ENCODE data around the gene LYRM4.

LYRM4 gene

DNA sequence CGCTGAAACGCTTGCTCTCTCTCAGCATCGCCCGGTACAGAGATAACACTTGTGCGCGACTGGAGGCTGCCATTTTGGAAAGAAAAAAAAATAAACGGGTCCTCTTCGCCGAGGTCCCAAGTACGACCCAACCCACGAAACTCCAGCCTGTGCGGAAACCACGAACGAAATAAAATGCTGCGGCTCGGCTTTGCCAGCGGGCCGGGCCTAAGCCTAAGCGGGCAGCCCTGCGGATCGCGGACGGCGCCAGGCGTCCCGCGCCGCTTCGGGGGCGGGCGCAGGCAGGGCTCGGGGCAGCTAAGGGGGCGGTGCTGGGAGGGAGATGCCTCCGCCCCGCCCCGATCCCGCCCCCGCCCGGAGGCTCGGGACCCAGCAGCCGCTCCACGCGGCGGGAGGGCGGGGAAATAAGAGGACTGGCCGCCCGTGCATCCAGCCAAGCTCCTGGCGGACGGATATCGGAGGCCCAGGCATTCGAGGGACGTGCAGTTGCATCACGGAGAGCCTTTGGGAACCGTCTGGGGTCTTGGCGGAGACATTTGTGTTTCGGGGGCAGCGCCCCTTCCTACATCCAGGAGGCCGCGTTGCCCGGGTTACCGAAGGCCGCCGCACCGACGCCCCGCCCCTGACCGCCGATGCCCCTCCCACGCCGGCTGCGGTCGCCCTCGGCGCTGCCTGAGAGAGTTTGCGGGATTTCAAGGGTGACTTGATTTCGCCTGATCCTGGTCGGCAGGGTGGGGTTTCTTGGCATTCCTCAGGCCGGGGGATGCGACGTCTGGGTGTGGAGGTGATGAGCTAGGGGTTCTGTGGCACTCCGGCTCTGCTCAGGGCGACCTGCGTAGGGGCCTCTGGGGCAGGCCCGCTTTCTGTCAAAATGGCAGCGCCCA is at the start of gene LYRM4, which contains the start of gene FARS2:
LYRM4 (minus strand) TSS at position 290 of the 884 bp plus-strand sequence; CDS start at position 73, 217 bp downstream.
FARS2 (plus strand) TSS at position 853 of the 884 bp plus-strand sequence.
- peak; percentile 86 for DNase-seq (ENCODE audit: low read depth)
- TF ChIP-seq, protein P1, sequence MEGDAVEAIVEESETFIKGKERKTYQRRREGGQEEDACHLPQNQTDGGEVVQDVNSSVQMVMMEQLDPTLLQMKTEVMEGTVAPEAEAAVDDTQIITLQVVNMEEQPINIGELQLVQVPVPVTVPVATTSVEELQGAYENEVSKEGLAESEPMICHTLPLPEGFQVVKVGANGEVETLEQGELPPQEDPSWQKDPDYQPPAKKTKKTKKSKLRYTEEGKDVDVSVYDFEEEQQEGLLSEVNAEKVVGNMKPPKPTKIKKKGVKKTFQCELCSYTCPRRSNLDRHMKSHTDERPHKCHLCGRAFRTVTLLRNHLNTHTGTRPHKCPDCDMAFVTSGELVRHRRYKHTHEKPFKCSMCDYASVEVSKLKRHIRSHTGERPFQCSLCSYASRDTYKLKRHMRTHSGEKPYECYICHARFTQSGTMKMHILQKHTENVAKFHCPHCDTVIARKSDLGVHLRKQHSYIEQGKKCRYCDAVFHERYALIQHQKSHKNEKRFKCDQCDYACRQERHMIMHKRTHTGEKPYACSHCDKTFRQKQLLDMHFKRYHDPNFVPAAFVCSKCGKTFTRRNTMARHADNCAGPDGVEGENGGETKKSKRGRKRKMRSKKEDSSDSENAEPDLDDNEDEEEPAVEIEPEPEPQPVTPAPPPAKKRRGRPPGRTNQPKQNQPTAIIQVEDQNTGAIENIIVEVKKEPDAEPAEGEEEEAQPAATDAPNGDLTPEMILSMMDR (conservative IDR thresholded peaks at IDR 0.05; ENCODE audit: low read length): no peak

DNA sequence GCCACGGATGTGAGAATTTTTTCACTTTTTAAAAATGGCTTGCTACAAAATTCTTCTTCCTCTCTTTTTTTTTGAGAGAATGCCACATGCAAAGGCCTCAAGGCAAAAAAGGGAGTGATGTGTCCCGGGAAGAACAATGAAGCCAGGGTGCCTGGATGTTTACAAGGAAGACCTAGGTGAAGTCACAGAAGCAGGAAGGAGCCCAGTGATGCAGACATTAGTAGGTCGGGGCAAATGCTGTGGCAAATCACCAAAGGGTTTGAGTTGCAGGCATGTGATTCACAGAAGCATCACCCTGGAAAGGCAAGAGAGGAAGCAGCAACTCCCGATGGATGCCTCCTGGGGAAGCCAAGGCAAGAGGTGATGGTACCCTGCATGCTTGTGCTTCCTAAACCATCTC is 47.3 kb upstream of the LYRM4 start:
- no peak overlapping the region for H3K4me3 ChIP-seq (ENCODE audit: low read length)
- DNase-seq (ENCODE audit: low read depth): no peak
- TF ChIP-seq, protein P1 (conservative IDR thresholded peaks at IDR 0.05; ENCODE audit: low read length): no peak

More for the DNA sequence above, at the start of gene LYRM4, which contains the start of gene FARS2:
- H3K4me3 ChIP-seq (ENCODE audit: low read length): peak within 1 kb of the TSS; percentile 91

DNA sequence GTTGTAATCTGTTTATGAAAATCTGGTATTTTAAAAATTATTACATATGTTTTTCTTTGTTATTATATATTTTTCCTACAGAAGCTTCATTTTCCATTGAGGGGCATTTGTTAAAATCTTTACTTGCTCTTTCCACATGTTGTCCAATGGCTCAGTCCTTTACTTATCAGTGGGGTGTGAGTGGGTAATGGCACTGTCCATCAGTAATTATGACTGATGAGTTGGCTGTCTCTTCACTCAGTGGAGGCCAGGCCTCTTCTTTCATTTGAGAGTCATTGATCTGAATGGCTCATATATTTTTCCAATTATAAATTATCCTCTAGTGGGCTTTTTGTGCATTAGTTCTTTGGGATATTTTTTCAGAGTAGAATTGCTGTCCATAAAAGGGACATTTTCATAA is 46.3 kb upstream of the LYRM4 start:
- no peak for DNase-seq (ENCODE audit: low read depth)
- H3K4me3 ChIP-seq (ENCODE audit: low read length): no peak overlapping the region
- TF ChIP-seq, protein P1 (conservative IDR thresholded peaks at IDR 0.05; ENCODE audit: low read length): no peak

DNA sequence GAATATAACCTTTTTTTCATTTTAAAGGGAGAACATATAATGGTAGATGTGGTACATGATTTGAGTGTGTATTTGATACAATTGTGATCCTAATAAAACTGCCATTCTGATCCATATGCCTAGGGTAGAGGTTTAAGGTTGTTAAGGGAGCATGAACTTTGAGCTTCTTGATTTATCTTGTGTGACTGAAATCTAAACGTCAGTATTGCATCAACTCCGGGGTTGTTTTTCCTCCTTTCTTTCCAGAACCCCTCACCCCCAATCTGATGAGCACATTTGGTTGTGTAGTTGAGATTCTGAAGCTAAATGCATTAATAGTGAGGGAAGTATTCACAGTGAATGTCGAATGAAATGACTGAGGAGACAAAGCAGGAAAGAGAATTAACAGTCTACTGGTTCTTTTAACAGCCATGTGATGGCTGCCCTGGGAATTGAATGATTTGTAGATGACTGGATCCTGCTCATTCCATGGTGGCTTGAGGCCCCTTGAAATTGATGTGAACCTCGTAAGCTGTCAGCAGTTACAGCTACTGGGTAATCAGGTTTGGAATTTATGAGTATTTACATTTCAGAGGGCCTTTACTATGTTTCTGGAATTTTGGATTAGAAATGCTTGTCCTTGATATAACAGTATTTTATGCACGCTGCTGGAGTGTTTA is 45.3 kb upstream of the LYRM4 start:
- H3K4me3 ChIP-seq (ENCODE audit: low read length): no peak overlapping the region
- TF ChIP-seq, protein P1 (conservative IDR thresholded peaks at IDR 0.05; ENCODE audit: low read length): no peak
- DNase-seq (ENCODE audit: low read depth): peak; percentile 16

DNA sequence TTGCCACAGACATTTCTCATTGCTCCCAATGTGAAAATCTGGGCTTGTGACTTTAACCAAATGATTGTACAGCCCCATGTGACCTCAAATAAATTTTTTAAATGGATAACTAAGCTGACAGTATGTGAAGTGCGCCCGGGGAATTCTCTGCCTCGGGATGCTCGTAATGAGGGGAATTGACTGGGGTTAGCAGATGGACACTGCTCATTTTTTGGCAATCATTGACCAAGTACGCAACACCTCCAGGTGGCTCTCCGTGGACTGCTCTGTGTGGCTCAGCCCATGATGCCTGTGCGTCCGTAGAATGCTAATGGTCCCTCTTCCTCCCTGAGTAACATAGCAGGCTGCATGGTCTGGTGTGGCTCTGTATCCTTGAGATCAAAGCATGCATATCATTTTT is 42.9 kb upstream of the LYRM4 start:
- no peak overlapping the region for H3K4me3 ChIP-seq (ENCODE audit: low read length)
- no peak for DNase-seq (ENCODE audit: low read depth)
- TF ChIP-seq, protein P1 (conservative IDR thresholded peaks at IDR 0.05; ENCODE audit: low read length): no peak

DNA sequence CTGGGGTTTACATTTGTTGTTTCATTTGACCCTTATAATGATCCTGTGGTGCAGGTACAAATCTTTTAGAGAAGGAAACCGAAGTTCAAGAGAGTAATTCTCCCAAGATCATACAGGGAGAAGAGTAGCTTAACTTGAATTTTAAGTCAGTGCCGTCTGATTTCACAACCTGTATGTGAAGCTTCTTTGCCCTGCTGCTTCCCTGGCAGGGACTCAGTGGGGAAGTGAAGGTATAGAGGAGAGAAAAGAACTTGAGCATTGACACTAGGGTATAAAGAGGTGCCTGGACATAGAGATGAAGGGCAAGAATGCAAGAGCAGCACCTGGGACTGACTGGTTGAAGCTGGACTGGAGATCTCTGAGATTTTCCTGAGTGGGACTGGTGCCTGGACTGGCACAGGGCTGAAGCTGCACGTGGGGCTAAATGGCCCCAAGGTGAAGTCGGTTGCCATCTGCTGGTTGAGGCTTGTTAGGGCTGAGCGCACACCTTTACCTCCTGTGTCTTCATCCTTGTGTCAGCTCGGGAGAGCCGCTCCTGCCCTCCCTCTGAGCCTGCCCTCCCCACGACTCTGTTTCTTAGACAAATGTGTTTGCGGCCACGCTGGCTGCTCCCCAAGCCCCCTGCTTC is 42.4 kb upstream of the LYRM4 start:
- TF ChIP-seq, protein P1 (conservative IDR thresholded peaks at IDR 0.05; ENCODE audit: low read length): peak; percentile 33
- no peak for DNase-seq (ENCODE audit: low read depth)
- no peak overlapping the region for H3K4me3 ChIP-seq (ENCODE audit: low read length)

All from AG10803 (cell line).